K562 (cell line): Measurements from ENCODE around the gene DGLUCY. TPM values are rescaled to one million over a fixed set of nuclear protein-coding genes. Genes with fewer than 3 reads are reported as not detected.

Source experiments
- ATAC-seq: fragments of 200-7000 bp; cut with Tn5 transposase; 3 replicates; pipeline ENCODE4 v1.9.1; 2020; ENCODE audit warnings: moderate library complexity
- BruUV-seq: library from RNA; stranded (reverse); fragments of 400-500 nt; replicated peaks from 2 replicates; lab custom pipeline; 2021; lab: Mats Ljungman, UMichigan
- CTCF ChIA-PET: fragments of 300-600 bp; formaldehyde crosslinking; extraction: SDS; loops from one replicate; lab custom pipeline; 2021; ENCODE audit warnings: low intra/inter-chr PET ratio; lab: Yijun Ruan, JAX
- POLR2A ChIA-PET: fragments of 300-600, 350-650 bp; sonication (Branson Sonifier 250); formaldehyde crosslinking; extraction: SDS; loops from one replicate; lab custom pipeline; 2021; ENCODE audit warnings: antibody characterized with exemption, inconsistent platforms; lab: Yijun Ruan, JAX
- DNase-seq, 4 experiments: peaks; one replicate each; pipeline versions ENCODE4 v3.0.0 to v3.0.0-alpha.2; 2011 to 2018; ENCODE audit warnings: low spot score in 3 of 4, mixed read lengths in 3 of 4; ENCODE audit errors: extremely low read depth in 1 of 4
- FAIRE-seq: peaks from 2 replicates; lab custom pipeline; 2011; peaks lifted over from hg19 to GRCh38; lab: Jason Lieb, UNC
- H2AFZ ChIP-seq: 2 replicates; pipeline ENCODE4 v1.6.0; 2011; ENCODE audit warnings: low read depth, low read length, control low read depth, inconsistent platforms
- H3K27ac ChIP-seq: fragments of 200-600 bp; 3 replicates; pipeline ENCODE4 v1.8.0; 2011; ENCODE audit warnings: low read depth, mild to moderate bottlenecking, control low read depth, inconsistent platforms, low read length, moderate library complexity, mixed read lengths; ENCODE audit errors: extremely low read depth
- H3K27me3 ChIP-seq, 2 experiments: fragments of 300-600 bp in 1 of 2; 2 replicates in 1 of 2; 3 replicates in 1 of 2; pipeline versions ENCODE4 v1.6.0 to v1.8.0; 2011; ENCODE audit warnings: inconsistent platforms in 2 of 2, low read length in 2 of 2, mild to moderate bottlenecking in 1 of 2, mixed read lengths in 1 of 2, moderate library complexity in 1 of 2; ENCODE audit not compliant: control insufficient read depth in 2 of 2, insufficient read depth in 2 of 2
- H3K36me3 ChIP-seq: fragments of 300-600 bp; 3 replicates; pipeline ENCODE4 v1.8.0; 2011; ENCODE audit warnings: mild to moderate bottlenecking, low read length, inconsistent platforms; ENCODE audit not compliant: control insufficient read depth, insufficient read depth
- H3K4me1 ChIP-seq, 2 experiments: fragments of 200-600 bp in 1 of 2; replicated peaks in 1 of 2; 2 replicates in 1 of 2; 3 replicates in 1 of 2; pipeline versions ENCODE4 v1.5.1 to v1.8.0; 2011; ENCODE audit warnings: inconsistent platforms in 2 of 2, low read length in 2 of 2, mild to moderate bottlenecking in 1 of 2, mixed read lengths in 1 of 2, moderate library complexity in 1 of 2; ENCODE audit not compliant: control insufficient read depth in 2 of 2, insufficient read depth in 2 of 2
- H3K4me2 ChIP-seq: 2 replicates; pipeline ENCODE4 v1.6.1; 2011; ENCODE audit warnings: low read length, control low read depth, inconsistent platforms, mixed read lengths; ENCODE audit not compliant: insufficient read depth
- H3K4me3 ChIP-seq: fragments of 200-600 bp; sonication (generic), shearing (Covaris generic); 2 replicates; pipeline ENCODE4 v1.5.1; 2016; ENCODE audit warnings: control low read depth, inconsistent platforms
- H3K79me2 ChIP-seq: fragments of 200-600 bp; 3 replicates; pipeline ENCODE4 v1.8.0; 2011; ENCODE audit warnings: low read length, inconsistent platforms; ENCODE audit not compliant: control insufficient read depth, insufficient read depth
- H3K9ac ChIP-seq, 2 experiments: 2 replicates each; pipeline versions ENCODE4 v1.6.0 to v1.6.1; 2011; ENCODE audit warnings: low read depth in 2 of 2, low read length in 2 of 2, control low read depth in 1 of 2, inconsistent platforms in 1 of 2, mild to moderate bottlenecking in 1 of 2, mixed read lengths in 1 of 2; ENCODE audit not compliant: insufficient read depth in 1 of 2
- H3K9me1 ChIP-seq: one replicate; pipeline ENCODE4 v1.6.0; 2011; ENCODE audit warnings: inconsistent platforms, mild to moderate bottlenecking, low read length, moderate library complexity; ENCODE audit not compliant: control insufficient read depth, insufficient read depth
- H3K9me3 ChIP-seq: replicated peaks from 2 replicates; pipeline ENCODE4 v1.5.1; 2011; ENCODE audit warnings: low read depth, low read length, inconsistent platforms; ENCODE audit not compliant: control insufficient read depth, insufficient read depth
- H4K20me1 ChIP-seq: replicated peaks from 2 replicates; pipeline ENCODE4 v1.6.1; 2011; ENCODE audit warnings: low read length, inconsistent platforms, mixed read lengths; ENCODE audit not compliant: control insufficient read depth, insufficient read depth
- BCOR ChIP-seq: fragments of 450-650 bp; IDR thresholded peaks from 2 replicates; pipeline ENCODE4 v1.6.1; 2016
- NFE2 ChIP-seq: IDR thresholded peaks from 2 replicates; pipeline ENCODE4 v1.6.1; 2014; ENCODE audit warnings: antibody characterized with exemption, low read depth
- POLR2H ChIP-seq: IDR thresholded peaks from 2 replicates; pipeline ENCODE4 v1.6.1; 2016; ENCODE audit warnings: missing genetic modification characterization, low read depth, mild to moderate bottlenecking, control low read depth, missing compliant biosample characterization, moderate library complexity
- STAG1 ChIP-seq: sonication (generic); formaldehyde crosslinking; IDR thresholded peaks from 2 replicates; pipeline ENCODE4 v1.5.0; 2020; ENCODE audit warnings: missing genetic modification reagents, borderline replicate concordance
- ZNF780A ChIP-seq: fragments of 250-450 bp; sonication (Bioruptor Pico); IDR thresholded peaks from 2 replicates; pipeline ENCODE4 v1.5.0; 2021; ENCODE audit warnings: mild to moderate bottlenecking
- WGBS: fragments of 100-300 bp; shearing (Covaris generic); methylation state at CpG from one replicate; pipeline ENCODE4 v1.1.6; 2016; ENCODE audit warnings: low coverage, mixed read lengths; ENCODE audit not compliant: insufficient coverage; ENCODE audit errors: missing lambda C conversion rate; 5-methylcytosine and 5-hydroxymethylcytosine counted together
- in situ Hi-C: fragments of 300-500 bp; cut with MboI; formaldehyde crosslinking; loops from 4 replicates; pipeline ENCODE4 v1.15.0; 2018; ENCODE audit warnings: inconsistent platforms, mixed read lengths
- intact Hi-C: fragments of 100-400 bp; cut with micrococcal nuclease; formaldehyde crosslinking; loops from 2 replicates; pipeline ENCODE4 v1.14.2; 2022
- polyA plus RNA-seq, 8 experiments: library from polyadenylated mRNA; depleted of rRNA in 4 of 8; stranded (reverse) in 5 of 8; unstranded in 3 of 8; fragments of >200 nt; fragmentation: Nextera tagmentation in 2 of 8; fragmentation: Illumina TruSeq in 1 of 8; extraction: Ambion mirVana in 2 of 8; extraction: Trizol in 1 of 8; gene quantifications; 2 replicates each; pipeline versions ENCODE4 v1.2.1 to v1.2.3, GENCODE V29; 2011 to 2014; ENCODE audit warnings: inconsistent platforms in 1 of 8, missing spikeins in 1 of 8
- total RNA-seq, 7 experiments: library from RNA; depleted of rRNA in 6 of 7; stranded (reverse); fragments of >200 nt in 6 of 7; fragmentation: Illumina TruSeq in 2 of 7; extraction: Trizol in 2 of 7; gene quantifications; 2 replicates each; pipeline versions ENCODE4 v1.2.1 to v1.2.3, GENCODE V29; 2011 to 2021; ENCODE audit warnings: low replicate concordance in 1 of 7
- TF ChIP-seq, protein P1 (sequence below), 2 experiments: fragments of 450-650 bp; formaldehyde crosslinking in 1 of 2; IDR thresholded peaks; 2 replicates each; pipeline versions ENCODE4 v1.4.0 to v1.6.1; 2014 to 2020; ENCODE audit warnings: mild to moderate bottlenecking in 2 of 2, borderline replicate concordance in 1 of 2, low read depth in 1 of 2

The DGLUCY gene
- total and polyA plus RNA-seq, 9 of the 15 experiments (the other 6 are each of a cell fraction or from before 2014, with no cell fraction given): 9.9 to 28.4 (median 21.0) TPM

GRCh38 chr14:91171291-91171690 lies 57.4 kb downstream of the DGLUCY start:
- Histone ChIP-seq H3K36me3 (peaks cover 35% of the 10 kb centered on the region; the same call in 1 of the 3 replicates), H3K79me2 (no peaks in the 10 kb centered on the region), H3K27me3 (no peaks in the 10 kb centered on the region), H3K4me1 (no peaks in the 10 kb centered on the region)
- no peak for TF ChIP-seq POLR2H (tag)
- TF ChIP-seq, all 486 proteins: peak for 0
- intact Hi-C loops (loop anchor here (10.0 kb wide), 1 partner anchor 244 kb away; the partner anchor contains the start of gene CCDC88C), in situ Hi-C loops (no loop called here)
- FAIRE-seq: no peak
- no TSS peak for BruUV-seq
- no peak for DNase-seq
- Histone ChIP-seq H3K9me1 (no peaks in the 10 kb centered on the region), H3K27ac (no peak overlapping the region), H4K20me1 (no peaks in the 10 kb centered on the region; the same call in 1 of the 2 replicates), H3K4me3 (no peak overlapping the region), H3K4me2 (no peak overlapping the region), H2AFZ (no peak overlapping the region), H3K9me3 (no peaks in the 10 kb centered on the region), H3K9ac (no peak overlapping the region)
- WGBS: 82% methylated on average over 5 of the region's 5 CpGs
- POLR2A ChIA-PET: no interaction called here
- no peak for ATAC-seq
- CTCF ChIA-PET: interaction anchor here (1.1 kb wide), 1 partner anchor 269 kb away, joined by 4 read pairs; no protein-coding TSS in a partner anchor

DNA sequence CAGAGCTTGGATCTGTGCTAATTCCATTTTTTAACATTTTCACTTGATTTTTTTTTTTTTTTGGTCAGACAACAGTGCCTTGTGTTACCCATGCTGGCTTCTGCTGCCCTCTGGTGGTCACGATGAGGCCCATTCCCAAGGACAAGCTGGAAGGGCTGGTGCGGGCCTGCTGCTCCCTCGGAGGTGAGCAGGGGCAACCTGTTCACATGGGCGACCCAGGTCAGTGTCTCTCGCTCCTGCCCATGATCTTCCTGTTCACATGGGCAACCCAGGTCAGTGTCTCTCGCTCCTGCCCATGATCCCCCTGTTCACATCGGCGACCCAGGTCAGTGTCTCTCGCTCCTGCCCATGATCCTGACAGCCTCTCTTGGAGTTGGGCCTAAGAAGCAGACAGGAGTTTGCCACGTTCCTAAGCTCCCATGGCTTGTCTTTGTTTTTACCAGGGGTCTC lies 59.4 kb downstream of the DGLUCY start:
- peaks cover 32% of the 10 kb centered on the region; the same call in 1 of the 3 replicates for H3K36me3 ChIP-seq
- ATAC-seq (peak; percentile 98), FAIRE-seq (peak; percentile 87), DNase-seq (peak; percentile 69 to 82 (median 72))
- no TSS peak for BruUV-seq
- no peak overlapping the region for H3K4me2 ChIP-seq
- POLR2A ChIA-PET: interaction anchor here (1.4 kb wide), 1 partner anchor 270 kb away, joined by 4 read pairs; no protein-coding TSS in a partner anchor
- H2AFZ ChIP-seq: no peak overlapping the region
- H3K27ac ChIP-seq: no peak overlapping the region
- peaks cover 0 to 2% of the 10 kb centered on the region in 2 experiments; a peak in 2 of 5 replicates for H3K4me1 ChIP-seq
- H3K27me3 ChIP-seq: no peaks in the 10 kb centered on the region
- no peaks in the 10 kb centered on the region for H3K9me3 ChIP-seq
- no peaks in the 10 kb centered on the region; the same call in 1 of the 2 replicates for H4K20me1 ChIP-seq
- no peak overlapping the region for H3K9ac ChIP-seq
- 14% methylated on average over 5 of the region's 10 CpGs for WGBS
- intact Hi-C loops: loop anchor here (1.0 to 10.0 kb wide), 3 partner anchors 34 to 270 kb away; partner anchors contain the start of gene CCDC88C
- H3K9me1 ChIP-seq: no peaks in the 10 kb centered on the region
- in situ Hi-C loops: no loop called here
- no peaks in the 10 kb centered on the region for H3K79me2 ChIP-seq
- no peak overlapping the region for H3K4me3 ChIP-seq
- CTCF ChIA-PET: interaction anchor here (0.6 to 2.6 kb wide), 5 partner anchors 35 to 934 kb away, joined by 5 to 33 read pairs (median 7); no protein-coding TSS in a partner anchor
- TF ChIP-seq NFE2: no peak
- peak; percentile 65; the same call in 1 of the 2 replicates for TF ChIP-seq STAG1 (CRISPR knock-in tag)
- no peak for TF ChIP-seq BCOR
- TF ChIP-seq, protein P1, sequence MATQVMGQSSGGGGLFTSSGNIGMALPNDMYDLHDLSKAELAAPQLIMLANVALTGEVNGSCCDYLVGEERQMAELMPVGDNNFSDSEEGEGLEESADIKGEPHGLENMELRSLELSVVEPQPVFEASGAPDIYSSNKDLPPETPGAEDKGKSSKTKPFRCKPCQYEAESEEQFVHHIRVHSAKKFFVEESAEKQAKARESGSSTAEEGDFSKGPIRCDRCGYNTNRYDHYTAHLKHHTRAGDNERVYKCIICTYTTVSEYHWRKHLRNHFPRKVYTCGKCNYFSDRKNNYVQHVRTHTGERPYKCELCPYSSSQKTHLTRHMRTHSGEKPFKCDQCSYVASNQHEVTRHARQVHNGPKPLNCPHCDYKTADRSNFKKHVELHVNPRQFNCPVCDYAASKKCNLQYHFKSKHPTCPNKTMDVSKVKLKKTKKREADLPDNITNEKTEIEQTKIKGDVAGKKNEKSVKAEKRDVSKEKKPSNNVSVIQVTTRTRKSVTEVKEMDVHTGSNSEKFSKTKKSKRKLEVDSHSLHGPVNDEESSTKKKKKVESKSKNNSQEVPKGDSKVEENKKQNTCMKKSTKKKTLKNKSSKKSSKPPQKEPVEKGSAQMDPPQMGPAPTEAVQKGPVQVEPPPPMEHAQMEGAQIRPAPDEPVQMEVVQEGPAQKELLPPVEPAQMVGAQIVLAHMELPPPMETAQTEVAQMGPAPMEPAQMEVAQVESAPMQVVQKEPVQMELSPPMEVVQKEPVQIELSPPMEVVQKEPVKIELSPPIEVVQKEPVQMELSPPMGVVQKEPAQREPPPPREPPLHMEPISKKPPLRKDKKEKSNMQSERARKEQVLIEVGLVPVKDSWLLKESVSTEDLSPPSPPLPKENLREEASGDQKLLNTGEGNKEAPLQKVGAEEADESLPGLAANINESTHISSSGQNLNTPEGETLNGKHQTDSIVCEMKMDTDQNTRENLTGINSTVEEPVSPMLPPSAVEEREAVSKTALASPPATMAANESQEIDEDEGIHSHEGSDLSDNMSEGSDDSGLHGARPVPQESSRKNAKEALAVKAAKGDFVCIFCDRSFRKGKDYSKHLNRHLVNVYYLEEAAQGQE (IDR thresholded peaks at IDR 0.05; ENCODE audit: borderline replicate concordance): peak; percentile 84
- TF ChIP-seq, protein P1 (CRISPR knock-in tag; IDR thresholded peaks at IDR 0.05; ENCODE audit: low read depth): no peak
- no peak for TF ChIP-seq ZNF780A (CRISPR knock-in tag)
